HUES6 (cell line): ENCODE results near the gene GATA5.

Source experiments
- H3K27ac ChIP-seq: 2 replicates; pipeline ENCODE4 v1.7.0; 2013; ENCODE audit warnings: low read depth, mild to moderate bottlenecking, low read length, inconsistent platforms
- H3K27me3 ChIP-seq: 2 replicates; pipeline ENCODE4 v1.6.1; 2013; ENCODE audit warnings: low read length; ENCODE audit not compliant: control insufficient read depth, insufficient read depth
- H3K36me3 ChIP-seq: 2 replicates; pipeline ENCODE4 v1.6.1; 2013; ENCODE audit warnings: low read length; ENCODE audit not compliant: control insufficient read depth, insufficient read depth
- H3K4me1 ChIP-seq: 2 replicates; pipeline ENCODE4 v1.6.1; 2013; ENCODE audit warnings: low read length; ENCODE audit not compliant: control insufficient read depth, insufficient read depth
- H3K4me3 ChIP-seq: 2 replicates; pipeline ENCODE4 v1.5.1; 2013; ENCODE audit warnings: low read depth, low read length
- H3K9ac ChIP-seq: one replicate; pipeline ENCODE4 v1.6.1; 2013; ENCODE audit warnings: mild to moderate bottlenecking, low read length
- H3K9me3 ChIP-seq: 2 replicates; pipeline ENCODE4 v1.6.1; 2013; ENCODE audit warnings: low read depth, low read length; ENCODE audit not compliant: control insufficient read depth, insufficient read depth

Gene GATA5

DNA sequence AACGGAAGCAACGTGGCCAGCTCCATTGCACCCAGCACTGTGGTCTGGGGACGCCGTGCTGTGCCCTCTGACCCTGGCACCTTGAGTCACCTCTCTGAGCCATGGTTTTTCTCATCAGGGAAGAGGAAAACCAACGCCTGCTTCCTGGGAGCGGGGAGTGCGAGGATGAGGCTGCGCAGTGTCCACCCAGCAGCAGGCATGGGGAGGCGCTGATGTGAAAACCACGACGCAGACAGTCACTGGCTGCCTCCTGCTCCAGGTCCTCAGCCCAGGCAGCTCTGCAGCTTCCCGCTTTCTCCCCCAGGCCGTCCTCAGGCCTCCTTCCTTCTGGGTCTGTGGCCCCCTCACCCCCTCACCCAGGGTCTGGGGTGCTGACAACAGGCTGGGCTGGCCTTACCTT is 14.0 kb downstream of the GATA5 start:
- H3K9ac ChIP-seq = no peak overlapping the region
- no peak overlapping the region for H3K27ac ChIP-seq
- no peak overlapping the region for H3K4me3 ChIP-seq
- H3K9me3 ChIP-seq = no peaks in the 10 kb centered on the region
- H3K27me3 ChIP-seq = no peaks in the 10 kb centered on the region
- H3K36me3 ChIP-seq = no peaks in the 10 kb centered on the region
- H3K4me1 ChIP-seq = peaks cover 6% of the 10 kb centered on the region; the same call in 1 of the 2 replicates

DNA sequence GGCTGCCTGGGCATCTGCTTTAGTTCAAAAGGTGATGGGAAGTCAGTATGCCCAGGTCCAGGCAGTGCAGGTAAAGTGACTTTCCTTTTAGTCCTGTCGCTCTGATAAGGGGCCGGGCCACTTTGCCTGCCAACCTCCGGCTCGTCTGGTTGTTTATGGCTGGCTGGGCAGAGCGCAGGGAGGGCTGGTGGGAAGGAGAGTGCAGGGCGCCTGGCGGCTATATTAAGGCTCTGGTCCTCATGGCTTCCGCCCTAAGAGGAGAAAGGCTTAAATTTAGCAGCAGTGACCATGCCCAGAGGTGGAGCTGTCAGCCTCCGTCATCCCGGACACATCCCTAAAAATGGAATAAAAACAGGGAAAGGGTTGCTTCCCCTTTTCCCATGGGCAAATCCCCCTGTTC is 14.6 kb downstream of the GATA5 start:
- Histone ChIP-seq H3K4me3 (no peak overlapping the region), H3K9me3 (no peaks in the 10 kb centered on the region), H3K9ac (no peak overlapping the region), H3K36me3 (no peaks in the 10 kb centered on the region), H3K4me1 (peaks cover 6% of the 10 kb centered on the region; the same call in 1 of the 2 replicates), H3K27me3 (no peaks in the 10 kb centered on the region), H3K27ac (no peak overlapping the region)

DNA sequence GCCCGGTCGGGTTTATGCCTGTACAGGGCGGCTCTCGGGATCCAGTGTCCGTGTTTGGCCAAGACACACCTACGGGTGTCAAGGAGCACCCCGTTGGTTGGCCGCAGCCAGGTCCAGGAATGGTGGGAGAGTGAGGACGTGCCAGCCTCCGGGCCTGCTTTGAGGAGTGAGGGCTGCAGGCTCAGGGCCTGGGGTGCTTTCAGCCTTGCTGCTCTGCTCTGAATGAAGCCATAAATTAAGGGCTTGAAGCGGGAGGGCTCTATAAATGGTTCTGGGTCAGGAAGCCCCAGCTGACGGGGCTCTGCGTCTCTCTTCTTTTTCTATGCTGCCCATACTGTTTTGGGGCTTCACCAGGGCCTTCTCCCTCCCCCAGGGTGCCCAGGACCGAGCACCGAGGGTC is 15.1 kb downstream of the GATA5 start:
- no peaks in the 10 kb centered on the region for H3K9me3 ChIP-seq
- H3K4me1 ChIP-seq = peaks cover 6% of the 10 kb centered on the region; the same call in 1 of the 2 replicates
- no peaks in the 10 kb centered on the region for H3K36me3 ChIP-seq
- no peaks in the 10 kb centered on the region for H3K27me3 ChIP-seq
- no peak overlapping the region for H3K4me3 ChIP-seq
- no peak overlapping the region for H3K9ac ChIP-seq
- H3K27ac ChIP-seq = no peak overlapping the region

DNA sequence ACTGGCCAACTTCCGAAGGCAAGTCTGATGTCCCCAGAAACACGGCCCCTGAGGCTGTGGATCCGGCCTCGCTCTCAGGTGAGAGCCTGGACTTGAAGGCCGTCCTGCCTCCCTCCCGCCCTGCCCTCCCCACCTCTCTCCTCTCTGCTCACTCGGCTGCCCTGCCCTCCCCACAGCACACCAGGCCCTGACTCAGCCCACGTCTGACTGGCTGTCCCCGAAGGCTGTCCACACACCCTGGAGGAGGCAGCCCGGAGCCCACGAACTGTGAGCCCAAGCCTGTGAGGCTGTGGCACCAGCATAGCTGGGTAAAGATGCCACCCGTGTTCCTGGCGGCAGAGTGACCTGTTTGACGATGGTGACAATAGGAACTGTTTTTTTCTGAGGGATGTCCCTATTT is 16.3 kb downstream of the GATA5 start:
- Histone ChIP-seq H3K4me1 (peaks cover 15% of the 10 kb centered on the region; the same call in 1 of the 2 replicates), H3K36me3 (no peaks in the 10 kb centered on the region), H3K4me3 (no peak overlapping the region), H3K9ac (no peak overlapping the region), H3K27ac (no peak overlapping the region), H3K9me3 (no peaks in the 10 kb centered on the region), H3K27me3 (no peaks in the 10 kb centered on the region)

DNA sequence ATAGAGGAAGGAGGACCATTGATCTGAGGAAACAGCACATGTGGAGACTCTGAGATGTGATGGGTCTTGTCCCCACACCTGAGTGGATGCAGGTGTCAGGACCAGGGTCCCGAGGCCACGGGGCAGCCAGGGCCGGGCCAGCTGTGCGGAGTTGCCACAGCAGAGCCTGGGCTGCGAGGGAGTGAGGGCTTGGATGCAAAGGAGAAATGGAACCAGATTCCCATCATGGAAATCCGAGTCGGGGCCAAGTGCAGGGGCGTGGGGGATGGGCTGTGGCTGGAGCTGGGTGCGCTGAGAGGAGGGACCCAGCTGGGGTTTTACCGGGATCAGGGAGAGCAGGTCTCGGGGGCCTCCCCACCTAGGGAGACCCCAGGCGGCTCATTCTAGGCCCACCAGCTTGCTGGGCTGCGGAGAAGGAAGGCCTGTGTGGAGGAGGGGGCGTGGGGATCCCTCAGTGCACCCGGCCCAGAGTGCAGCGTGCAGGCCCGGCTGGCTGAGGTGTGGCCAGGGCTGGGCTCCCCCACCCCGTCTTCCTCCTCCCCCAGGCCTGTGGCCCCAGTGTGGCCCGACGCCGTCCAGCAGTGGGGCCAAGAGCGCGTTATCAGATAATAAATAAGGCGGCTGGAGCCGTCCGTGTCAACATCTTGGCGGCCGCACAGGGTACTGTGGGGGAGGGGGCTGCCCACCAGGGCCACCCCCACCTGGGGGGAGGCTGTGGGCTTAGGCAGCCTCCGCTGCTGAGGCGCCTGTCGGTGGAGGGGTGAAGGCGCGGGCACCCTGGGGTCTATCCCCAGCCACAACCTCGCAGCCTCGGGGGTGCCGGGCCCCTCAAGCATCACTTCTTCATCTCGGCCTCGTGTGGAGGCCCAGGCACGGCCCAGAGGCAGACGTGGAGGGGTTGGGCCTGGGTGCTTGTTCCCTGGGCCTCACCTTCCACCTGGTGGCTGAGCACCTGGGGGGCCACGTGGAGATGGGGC is 17.2 kb downstream of the GATA5 start:
- H3K27me3 ChIP-seq = no peaks in the 10 kb centered on the region; the same call in 1 of the 2 replicates

DNA sequence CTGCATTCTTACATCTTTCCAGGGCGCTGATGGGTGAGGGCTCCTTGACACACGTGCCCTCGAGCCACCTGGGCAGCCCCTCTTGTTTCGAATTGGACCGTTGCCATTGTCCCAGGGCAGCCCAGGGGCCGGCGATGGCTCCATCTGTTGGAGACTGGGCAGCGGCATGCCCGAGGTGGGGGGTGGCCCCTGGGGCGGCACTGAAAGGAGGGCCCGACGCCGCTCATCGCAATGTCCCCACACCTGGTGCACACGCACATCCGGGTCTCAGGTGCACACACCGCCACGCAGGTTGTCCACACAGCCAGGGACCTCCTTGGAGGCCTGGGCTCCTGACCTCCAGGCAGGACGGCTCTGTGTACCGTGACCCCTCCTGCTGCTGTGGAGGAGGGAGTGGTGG is 18.0 kb downstream of the GATA5 start:
- H3K4me1 ChIP-seq = peaks cover 15% of the 10 kb centered on the region; the same call in 1 of the 2 replicates
- no peaks in the 10 kb centered on the region; the same call in 1 of the 2 replicates for H3K27me3 ChIP-seq
- H3K36me3 ChIP-seq = no peaks in the 10 kb centered on the region
- H3K27ac ChIP-seq = no peak overlapping the region
- no peaks in the 10 kb centered on the region for H3K9me3 ChIP-seq
- no peak overlapping the region for H3K4me3 ChIP-seq
- H3K9ac ChIP-seq = no peak overlapping the region

More for the DNA sequence above, 17.2 kb downstream of the GATA5 start:
- H3K9me3 ChIP-seq = no peaks in the 10 kb centered on the region
- H3K4me3 ChIP-seq = no peak overlapping the region
- no peak overlapping the region for H3K27ac ChIP-seq
- H3K9ac ChIP-seq = no peak overlapping the region
- H3K4me1 ChIP-seq = peaks cover 15% of the 10 kb centered on the region; the same call in 1 of the 2 replicates
- no peaks in the 10 kb centered on the region for H3K36me3 ChIP-seq

DNA sequence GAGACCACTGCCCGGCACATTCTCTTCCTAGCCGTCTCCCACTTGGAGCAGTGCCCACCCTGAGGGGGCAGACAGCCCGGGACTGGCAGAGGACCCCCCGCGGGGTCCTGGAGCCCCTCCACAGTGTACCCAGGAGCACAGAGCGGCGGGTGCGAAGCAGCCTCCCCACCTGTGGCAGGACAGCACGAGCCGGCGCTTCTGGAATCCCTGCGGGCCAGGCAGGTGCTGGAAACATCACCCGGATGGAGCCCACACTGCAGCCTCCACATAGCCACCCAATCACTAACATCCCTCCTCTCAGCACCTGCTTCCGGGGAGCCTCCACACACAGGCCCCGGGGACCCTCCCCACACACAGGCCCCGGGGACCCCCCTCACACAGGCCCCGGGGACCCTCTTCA is 18.7 kb downstream of the GATA5 start:
- H3K9ac ChIP-seq = no peak overlapping the region
- H3K9me3 ChIP-seq = no peaks in the 10 kb centered on the region
- H3K4me1 ChIP-seq = peaks cover 15% of the 10 kb centered on the region; the same call in 1 of the 2 replicates
- H3K36me3 ChIP-seq = no peaks in the 10 kb centered on the region
- no peak overlapping the region for H3K4me3 ChIP-seq
- H3K27ac ChIP-seq = no peak overlapping the region
- H3K27me3 ChIP-seq = no peaks in the 10 kb centered on the region; the same call in 1 of the 2 replicates

DNA sequence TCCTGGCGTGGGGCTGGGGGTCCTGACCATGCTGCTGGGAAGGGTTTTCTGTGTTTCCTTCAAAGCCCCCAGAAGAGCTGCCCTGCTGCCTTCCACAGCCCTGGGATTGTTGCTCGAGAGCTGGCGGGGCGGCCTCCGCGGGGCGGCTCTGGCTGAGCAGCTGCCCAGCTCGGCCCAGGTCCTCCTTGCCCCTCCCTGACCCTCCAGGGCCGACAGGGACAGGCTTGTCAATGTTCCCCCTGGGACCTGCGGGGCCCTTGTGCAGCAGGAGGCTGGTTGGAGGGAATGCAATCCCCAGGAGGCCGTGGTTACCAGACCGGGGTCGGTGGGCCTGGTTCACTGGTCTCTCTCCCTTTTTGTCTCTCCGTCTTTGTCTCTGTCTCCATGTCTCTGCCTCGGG is 19.9 kb downstream of the GATA5 start:
- Histone ChIP-seq H3K9me3 (no peaks in the 10 kb centered on the region), H3K36me3 (no peaks in the 10 kb centered on the region), H3K4me3 (no peak overlapping the region), H3K27me3 (no peaks in the 10 kb centered on the region; the same call in 1 of the 2 replicates), H3K27ac (no peak overlapping the region), H3K4me1 (peaks cover 15% of the 10 kb centered on the region; the same call in 1 of the 2 replicates), H3K9ac (no peak overlapping the region)

DNA sequence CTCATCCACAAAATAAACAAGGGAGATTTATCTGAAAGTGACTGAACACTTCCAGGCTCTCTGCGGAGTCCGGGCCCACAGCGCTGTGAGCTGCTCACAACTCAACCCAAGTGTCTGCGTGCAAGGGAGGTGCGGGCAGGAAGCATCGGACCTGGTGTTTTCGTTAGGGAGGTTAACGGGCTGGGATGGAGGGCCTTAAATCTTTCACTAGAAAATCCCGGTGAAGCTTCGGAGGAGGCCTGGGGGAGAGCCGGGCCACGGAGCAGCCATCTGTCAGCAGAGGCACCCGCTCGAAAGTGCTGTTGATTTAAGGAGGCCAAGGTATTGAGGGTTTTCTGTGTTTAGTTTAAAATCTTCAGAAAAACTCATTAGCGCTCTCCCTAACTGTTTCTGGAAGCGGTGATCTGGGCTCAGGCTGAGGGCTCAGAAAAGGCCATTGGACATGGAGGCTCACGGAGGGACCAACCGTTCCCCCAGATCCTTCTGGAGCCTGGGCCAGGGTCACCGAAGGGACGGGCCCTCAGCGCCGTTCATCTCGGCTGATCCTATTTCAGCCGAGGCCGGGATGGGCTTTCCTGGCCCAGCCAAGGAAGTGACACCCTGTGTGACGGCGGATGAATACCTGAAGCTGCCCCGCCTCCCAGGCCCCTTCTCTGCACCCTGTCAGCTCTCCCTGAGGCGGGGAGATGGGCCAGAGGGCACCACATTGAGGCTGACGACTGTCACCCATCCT is 20.7 kb downstream of the GATA5 start:
- H3K27me3 ChIP-seq = no peaks in the 10 kb centered on the region; the same call in 1 of the 2 replicates
- no peak overlapping the region for H3K27ac ChIP-seq
- no peak overlapping the region for H3K9ac ChIP-seq
- no peaks in the 10 kb centered on the region for H3K36me3 ChIP-seq
- H3K9me3 ChIP-seq = no peaks in the 10 kb centered on the region
- peaks cover 15% of the 10 kb centered on the region; the same call in 1 of the 2 replicates for H3K4me1 ChIP-seq
- H3K4me3 ChIP-seq = no peak overlapping the region

DNA sequence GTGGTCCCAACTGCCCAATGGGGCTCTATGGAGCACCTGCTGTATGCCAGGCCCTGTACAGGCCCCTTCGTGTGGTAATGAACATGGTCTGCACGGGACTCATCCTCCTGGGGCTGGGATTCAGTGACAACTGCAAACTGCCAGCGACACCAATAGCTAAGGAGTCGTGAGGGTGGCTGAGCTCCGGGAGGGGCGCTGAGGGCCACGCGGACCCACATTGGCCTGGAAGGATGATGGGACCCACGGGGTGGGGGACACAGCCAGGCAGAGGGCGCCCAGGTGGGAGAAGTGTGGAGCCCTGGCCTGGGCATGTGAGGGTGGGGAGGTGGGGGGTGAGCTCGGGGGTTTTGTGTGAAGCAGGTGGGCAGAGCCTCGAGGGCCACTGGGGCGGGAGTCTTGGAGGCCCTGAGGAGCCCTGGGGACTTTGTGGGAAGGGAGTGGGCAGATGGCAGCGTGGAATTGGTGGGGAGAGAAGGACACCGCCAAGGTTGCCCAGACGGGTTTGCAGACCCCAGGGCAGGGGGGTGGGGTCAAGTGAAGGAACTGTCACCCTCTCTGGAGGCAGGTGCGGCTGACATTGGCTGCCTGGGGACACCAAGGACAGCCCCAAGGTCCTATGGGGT is 22.5 kb downstream of the GATA5 start:
- H3K9ac ChIP-seq = no peak overlapping the region
- H3K36me3 ChIP-seq = no peaks in the 10 kb centered on the region
- H3K27ac ChIP-seq = no peak overlapping the region
- H3K27me3 ChIP-seq = no peaks in the 10 kb centered on the region; the same call in 1 of the 2 replicates
- peaks cover 12% of the 10 kb centered on the region; the same call in 1 of the 2 replicates for H3K4me1 ChIP-seq
- no peaks in the 10 kb centered on the region for H3K9me3 ChIP-seq
- H3K4me3 ChIP-seq = no peak overlapping the region
